Limb (tissue), 2 donors: ENCODE results near the gene CCDC70.
"Not testable (repeated sequence)": the region's sequence is repeated elsewhere in the genome, so short reads cannot be mapped to it uniquely, and the experiment has no call there.

Experiments
- DNase-seq, 2 donors: peaks; one replicate each; pipeline ENCODE4 v3.0.0-alpha.2; 2016; ENCODE audit errors: extremely low spot score in 2 of 2

The CCDC70 gene

DNA sequence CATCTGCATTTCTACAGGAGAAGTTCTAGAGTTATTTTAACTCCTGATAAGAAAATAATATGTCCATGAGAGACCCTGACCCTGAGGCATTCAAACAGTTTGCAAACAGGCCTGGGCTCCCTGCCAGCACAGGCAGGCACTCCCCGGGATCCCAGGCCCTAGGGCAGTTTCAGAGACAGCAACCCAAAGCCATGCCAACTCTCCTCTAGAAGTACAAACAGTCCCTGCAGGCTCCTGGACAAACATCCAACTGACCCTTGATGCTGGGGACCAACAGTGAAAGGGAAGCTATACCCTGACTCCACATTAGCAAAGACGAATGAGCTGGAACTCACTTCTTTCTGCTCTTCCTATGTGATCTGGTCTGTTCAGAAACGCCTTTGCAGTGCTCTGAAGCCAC lies 44.8 kb downstream of the CCDC70 start:
- DNase-seq, result no peak

DNA sequence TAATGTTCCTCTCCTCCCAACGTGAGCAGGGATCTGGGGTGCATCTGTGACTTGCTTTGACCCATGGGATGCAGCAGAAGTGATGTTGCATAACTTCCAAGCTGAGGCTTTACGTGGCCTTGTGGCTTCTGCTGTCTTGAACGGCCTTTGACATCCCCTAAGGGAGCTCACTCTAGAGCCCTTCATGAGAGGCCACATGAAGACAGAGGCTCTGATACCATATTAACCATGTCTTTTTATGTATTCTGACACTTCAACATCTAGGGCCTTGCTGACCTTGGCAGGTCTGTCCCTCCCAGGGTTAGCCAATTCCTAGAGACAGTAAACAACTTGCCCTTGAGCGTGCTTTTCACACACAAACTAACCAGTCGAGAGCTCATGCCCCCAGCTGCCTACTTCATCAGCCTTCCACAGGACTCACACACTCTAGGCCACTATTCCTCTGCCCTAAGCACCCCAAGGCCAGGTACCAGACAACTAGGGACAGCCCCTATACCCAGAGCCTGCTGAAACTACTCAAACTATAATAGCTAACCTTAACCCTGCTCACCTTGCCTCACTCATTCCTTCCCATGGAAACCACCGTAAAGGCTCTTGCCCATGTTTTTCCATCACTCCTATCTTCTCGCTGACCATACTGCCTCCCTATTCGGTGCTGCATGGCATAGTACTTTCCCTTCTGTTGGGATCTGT lies 45.4 kb downstream of the CCDC70 start:
- no peak for DNase-seq

- not testable (repeated sequence) for DNase-seq
These were observed 47.5 kb downstream of the CCDC70 start for GRCh38 chr13:51909265-51909664.

DNA sequence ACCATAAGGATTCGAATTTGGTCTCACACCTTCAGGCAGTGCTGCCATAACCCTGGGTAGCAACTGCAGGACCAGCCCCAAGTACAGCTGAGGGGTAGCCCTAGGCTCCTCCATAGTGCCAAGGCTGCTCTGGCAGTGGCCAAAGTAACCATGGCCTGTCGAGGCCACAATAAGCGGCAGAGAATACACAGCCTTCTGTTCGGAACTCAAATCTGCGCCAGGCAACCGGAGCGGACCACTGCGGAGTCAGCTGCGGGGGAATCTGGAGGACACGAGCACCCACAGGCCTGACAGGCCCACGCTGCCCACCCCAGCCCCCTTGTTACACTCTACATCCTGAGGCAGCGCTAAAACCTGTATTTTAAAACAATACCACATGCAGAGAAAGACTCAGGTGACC lies 48.7 kb downstream of the CCDC70 start:
- no peak for DNase-seq

DNA sequence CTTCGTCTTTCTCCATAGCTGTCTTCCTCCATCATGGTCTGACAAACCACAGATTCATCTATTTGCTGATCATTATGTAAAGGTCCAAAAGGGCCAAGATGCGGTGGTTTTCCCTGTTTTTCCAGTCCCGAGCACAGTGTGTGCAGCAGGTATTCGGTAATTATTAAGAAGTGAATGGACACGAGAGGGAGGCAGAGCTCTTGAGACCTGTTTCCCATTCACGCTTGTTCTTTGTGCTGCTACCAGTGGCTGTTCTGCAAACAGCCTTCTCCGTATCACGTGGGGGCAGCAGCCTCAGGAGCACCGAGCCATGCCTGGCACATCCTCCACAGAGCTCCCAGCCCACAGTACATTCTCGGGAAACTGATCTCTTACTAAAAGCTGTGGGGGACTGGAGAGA lies 50.3 kb downstream of the CCDC70 start:
- DNase-seq, result no peak

- no peak for DNase-seq
These were observed 50.9 kb downstream of the CCDC70 start for GRCh38 chr13:51912511-51913225.

DNA sequence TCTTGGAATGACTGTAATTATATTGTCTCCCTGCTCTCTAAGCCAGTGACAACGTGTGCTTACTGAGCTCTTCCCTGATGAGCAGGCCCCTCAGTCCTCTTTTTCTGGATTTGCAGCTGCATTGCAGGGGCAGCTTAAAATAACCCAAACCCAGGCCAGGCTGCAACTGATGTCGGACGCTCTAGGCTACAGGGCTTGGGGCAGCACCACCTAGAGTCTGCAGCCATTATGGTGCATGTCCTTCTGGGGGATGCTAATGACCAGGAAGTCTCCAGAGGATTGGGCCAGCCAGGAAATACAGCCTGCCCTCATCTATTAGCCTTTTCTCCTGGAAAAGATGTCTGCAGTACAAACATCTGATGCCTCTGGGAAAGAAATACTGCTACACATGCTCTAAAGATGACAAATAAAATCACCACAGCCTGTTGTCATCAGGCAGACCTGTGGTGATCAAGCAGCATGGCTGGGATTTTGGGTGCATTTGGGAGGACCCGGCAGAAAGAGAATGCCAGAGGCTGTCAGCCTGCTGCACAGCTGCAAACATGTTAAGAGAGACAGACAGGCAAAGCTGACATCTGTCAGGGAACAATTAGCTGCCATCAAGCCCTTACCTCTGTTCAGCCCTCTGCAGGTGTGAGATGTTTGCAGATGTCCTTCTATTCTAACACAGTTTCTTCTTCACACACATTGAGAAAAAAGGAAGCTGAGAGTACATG lies 51.8 kb downstream of the CCDC70 start:
- no peak for DNase-seq

DNA sequence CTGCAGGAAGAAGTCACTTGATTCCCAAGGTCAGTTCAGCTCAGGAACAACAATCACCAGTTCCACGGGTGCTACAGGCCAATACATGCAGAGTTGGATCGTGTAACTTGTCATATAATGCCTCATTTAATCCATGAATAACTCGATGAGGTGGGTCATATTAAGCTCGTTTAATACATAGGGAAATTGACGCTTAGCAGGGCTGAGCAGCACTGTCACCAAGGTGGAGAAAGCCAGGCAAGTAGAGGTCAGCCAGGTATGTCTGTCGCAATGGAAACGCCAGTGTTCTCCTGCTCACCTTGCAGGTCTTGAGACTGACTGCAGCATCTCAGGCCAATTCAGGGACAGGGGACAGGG lies 52.3 kb downstream of the CCDC70 start:
- no peak for DNase-seq
